ENCODE measurements around the gene KIFC3.

KIFC3 gene

DNA sequence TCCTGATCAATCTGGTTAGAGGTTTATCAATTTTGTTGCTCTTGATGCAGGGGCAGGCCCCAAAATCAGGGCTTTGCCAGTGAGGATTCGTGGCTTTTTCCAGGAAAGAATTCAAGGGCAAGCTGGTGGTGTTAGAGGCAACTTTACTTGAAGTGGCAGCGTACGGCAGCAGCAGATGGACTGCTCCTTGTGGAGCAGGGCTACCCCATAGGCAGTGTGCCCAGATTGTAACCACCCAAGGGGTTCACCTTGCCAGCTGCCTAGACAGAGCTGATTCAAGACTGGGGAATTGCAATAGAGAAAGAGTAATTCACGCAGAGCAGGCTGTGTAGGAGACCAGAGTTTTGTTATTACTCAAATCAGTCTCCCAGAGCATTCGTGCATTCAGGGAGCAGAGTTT is 90.9 kb downstream of the KIFC3 start:
- TF ChIP-seq, protein P1, sequence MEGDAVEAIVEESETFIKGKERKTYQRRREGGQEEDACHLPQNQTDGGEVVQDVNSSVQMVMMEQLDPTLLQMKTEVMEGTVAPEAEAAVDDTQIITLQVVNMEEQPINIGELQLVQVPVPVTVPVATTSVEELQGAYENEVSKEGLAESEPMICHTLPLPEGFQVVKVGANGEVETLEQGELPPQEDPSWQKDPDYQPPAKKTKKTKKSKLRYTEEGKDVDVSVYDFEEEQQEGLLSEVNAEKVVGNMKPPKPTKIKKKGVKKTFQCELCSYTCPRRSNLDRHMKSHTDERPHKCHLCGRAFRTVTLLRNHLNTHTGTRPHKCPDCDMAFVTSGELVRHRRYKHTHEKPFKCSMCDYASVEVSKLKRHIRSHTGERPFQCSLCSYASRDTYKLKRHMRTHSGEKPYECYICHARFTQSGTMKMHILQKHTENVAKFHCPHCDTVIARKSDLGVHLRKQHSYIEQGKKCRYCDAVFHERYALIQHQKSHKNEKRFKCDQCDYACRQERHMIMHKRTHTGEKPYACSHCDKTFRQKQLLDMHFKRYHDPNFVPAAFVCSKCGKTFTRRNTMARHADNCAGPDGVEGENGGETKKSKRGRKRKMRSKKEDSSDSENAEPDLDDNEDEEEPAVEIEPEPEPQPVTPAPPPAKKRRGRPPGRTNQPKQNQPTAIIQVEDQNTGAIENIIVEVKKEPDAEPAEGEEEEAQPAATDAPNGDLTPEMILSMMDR (IDR thresholded peaks at IDR 0.05; ENCODE audit: low read depth, low read length), result no peak
- TF ChIP-seq POLR2A (IDR thresholded peaks at IDR 0.05; ENCODE audit: extremely low read depth, insufficient read length) (no peak), MYC (IDR thresholded peaks at IDR 0.05; ENCODE audit: low read depth, low read length) (no peak)
- TF ChIP-seq, protein P2, sequence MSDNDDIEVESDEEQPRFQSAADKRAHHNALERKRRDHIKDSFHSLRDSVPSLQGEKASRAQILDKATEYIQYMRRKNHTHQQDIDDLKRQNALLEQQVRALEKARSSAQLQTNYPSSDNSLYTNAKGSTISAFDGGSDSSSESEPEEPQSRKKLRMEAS (IDR thresholded peaks at IDR 0.05; ENCODE audit: low read depth, low read length), result no peak
- DNase-seq (ENCODE audit: low read depth), result no peak
- no peak overlapping the region for H3K4me3 ChIP-seq (ENCODE audit: low read depth, low read length)

DNA sequence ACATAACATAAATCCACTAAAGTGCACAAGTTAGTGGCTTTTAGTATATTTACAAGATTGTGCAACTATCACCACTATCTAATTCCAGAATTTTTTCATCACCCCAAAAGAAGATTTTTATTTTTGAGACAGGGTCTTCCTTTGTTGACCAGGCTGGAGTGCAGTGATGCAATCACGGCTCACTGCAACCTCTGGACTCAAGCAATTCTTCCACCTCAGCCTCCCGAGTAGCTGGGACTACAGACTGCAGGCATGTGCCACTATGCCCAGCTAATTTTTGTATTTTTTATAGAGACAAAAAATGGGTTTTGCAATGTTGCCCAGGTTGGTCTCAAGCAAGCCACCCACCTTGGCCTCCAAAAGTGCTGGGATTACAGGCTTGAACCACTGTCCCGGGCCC is 92.6 kb downstream of the KIFC3 start:
- no peak for TF ChIP-seq MYC (IDR thresholded peaks at IDR 0.05; ENCODE audit: low read depth, low read length)
- H3K4me3 ChIP-seq (ENCODE audit: low read depth, low read length), result no peak overlapping the region
- no peak for DNase-seq (ENCODE audit: low read depth)
